ENCODE measurements around the gene PLB1.

- TF ChIP-seq, protein P1, sequence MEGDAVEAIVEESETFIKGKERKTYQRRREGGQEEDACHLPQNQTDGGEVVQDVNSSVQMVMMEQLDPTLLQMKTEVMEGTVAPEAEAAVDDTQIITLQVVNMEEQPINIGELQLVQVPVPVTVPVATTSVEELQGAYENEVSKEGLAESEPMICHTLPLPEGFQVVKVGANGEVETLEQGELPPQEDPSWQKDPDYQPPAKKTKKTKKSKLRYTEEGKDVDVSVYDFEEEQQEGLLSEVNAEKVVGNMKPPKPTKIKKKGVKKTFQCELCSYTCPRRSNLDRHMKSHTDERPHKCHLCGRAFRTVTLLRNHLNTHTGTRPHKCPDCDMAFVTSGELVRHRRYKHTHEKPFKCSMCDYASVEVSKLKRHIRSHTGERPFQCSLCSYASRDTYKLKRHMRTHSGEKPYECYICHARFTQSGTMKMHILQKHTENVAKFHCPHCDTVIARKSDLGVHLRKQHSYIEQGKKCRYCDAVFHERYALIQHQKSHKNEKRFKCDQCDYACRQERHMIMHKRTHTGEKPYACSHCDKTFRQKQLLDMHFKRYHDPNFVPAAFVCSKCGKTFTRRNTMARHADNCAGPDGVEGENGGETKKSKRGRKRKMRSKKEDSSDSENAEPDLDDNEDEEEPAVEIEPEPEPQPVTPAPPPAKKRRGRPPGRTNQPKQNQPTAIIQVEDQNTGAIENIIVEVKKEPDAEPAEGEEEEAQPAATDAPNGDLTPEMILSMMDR (IDR thresholded peaks at IDR 0.05): no peak
- TF ChIP-seq POLR2A (IDR thresholded peaks at IDR 0.05): no peak
Observed at GRCh38 chr2:28623582-28624405, 127.9 kb downstream of the PLB1 start.
